T47D (cell line): ENCODE measurements around the gene DUXB.

Source experiments
- DNase-seq, 2 experiments: peaks; one replicate each; pipeline versions ENCODE4 v3.0.0 to v3.0.0-alpha.2; 2011 to 2012; ENCODE audit warnings: low read depth in 1 of 2, low spot score in 1 of 2
- JUND ChIP-seq: IDR thresholded peaks from 2 replicates; pipeline ENCODE4 v1.6.1; 2012; ENCODE audit warnings: low read depth
- in situ Hi-C: cut with HindIII; loops from 2 replicates; pipeline ENCODE4 v1.10.0; 2016; ENCODE audit warnings: low sequenced_read_pairs, low pct_unique_long_range_greater_than_20kb

Gene DUXB

GRCh38 chr16:75648265-75649076, 52.8 kb downstream of the DUXB start:
- TF ChIP-seq JUND = no peak
- in situ Hi-C loops = no loop called here
- peak; percentile 33 to 77 for DNase-seq

GRCh38 chr16:75647492-75648264, 53.6 kb downstream of the DUXB start, which contains the start of the genes KARS1 and TERF2IP:
TSS of gene KARS1 (minus strand) at chr16:75647665. CDS start at chr16:75647639, 26 bp downstream.
TSS of gene TERF2IP (plus strand) at chr16:75647773. CDS start at chr16:75647883, 110 bp downstream.
- TF ChIP-seq JUND = no peak
- in situ Hi-C loops = no loop called here

DNA sequence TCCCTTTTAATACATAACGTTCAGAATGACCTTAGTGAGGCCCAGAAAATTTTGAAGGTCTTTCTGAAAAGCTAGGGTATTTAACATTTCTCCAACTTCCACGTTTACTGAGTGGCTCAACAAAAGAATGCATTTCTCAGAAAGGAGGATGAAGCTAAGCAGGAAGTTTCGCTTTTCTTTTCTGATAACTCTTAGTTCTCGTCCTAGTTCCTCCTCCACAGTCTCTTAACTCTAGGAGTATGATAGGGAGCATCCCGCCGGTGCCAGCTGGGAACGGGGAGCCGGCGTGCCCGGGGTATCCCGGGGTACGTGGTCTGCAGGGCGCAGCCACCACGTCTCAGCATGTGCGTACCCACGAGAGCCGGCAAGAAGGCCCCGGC, 54.2 kb downstream of the DUXB start:
- no peak for DNase-seq
- no peak for TF ChIP-seq JUND
- in situ Hi-C loops = no loop called here

More at GRCh38 chr16:75647492-75648264, 53.6 kb downstream of the DUXB start, which contains the start of the genes KARS1 and TERF2IP:
- DNase-seq = peak; percentile 88 to 94

GRCh38 chr16:75644240-75645012, 56.8 kb downstream of the DUXB start:
- peak in 1 of 2 experiments; percentile 39 for DNase-seq

More at GRCh38 chr16:75644240-75645012, 56.8 kb downstream of the DUXB start:
- in situ Hi-C loops = no loop called here
- no peak for TF ChIP-seq JUND
